ENCODE measurements around the gene MARCHF10. TPM values are rescaled to one million over a fixed set of nuclear protein-coding genes. Genes with fewer than 3 reads are reported as not detected.

The MARCHF10 gene
- polyA plus RNA-seq, 1 donor from 2014 or later: 0.27 TPM

GRCh38 chr17:62666801-62667591 lies 141.1 kb downstream of the MARCHF10 start:
- H3K9ac ChIP-seq (ENCODE audit: low read length): no peak overlapping the region
- H3K27ac ChIP-seq (ENCODE audit: low read length): no peak overlapping the region
- no peaks in the 10 kb centered on the region for H3K36me3 ChIP-seq (ENCODE audit: insufficient read depth, low read length)
- no peak overlapping the region for H3K4me3 ChIP-seq (ENCODE audit: low read length)
- no peak overlapping the region for H3K4me2 ChIP-seq (ENCODE audit: low read length)
- H3K9me3 ChIP-seq (ENCODE audit: low read length): no peaks in the 10 kb centered on the region
- no peak overlapping the region for H2AFZ ChIP-seq (ENCODE audit: low read depth, low read length)
- no peaks in the 10 kb centered on the region for H3K27me3 ChIP-seq (ENCODE audit: insufficient read depth, low read depth, low read length)
- no peaks in the 10 kb centered on the region for H3F3A ChIP-seq (ENCODE audit: insufficient read depth, low read length, poor library complexity, severe bottlenecking)
- TF ChIP-seq, protein P1, sequence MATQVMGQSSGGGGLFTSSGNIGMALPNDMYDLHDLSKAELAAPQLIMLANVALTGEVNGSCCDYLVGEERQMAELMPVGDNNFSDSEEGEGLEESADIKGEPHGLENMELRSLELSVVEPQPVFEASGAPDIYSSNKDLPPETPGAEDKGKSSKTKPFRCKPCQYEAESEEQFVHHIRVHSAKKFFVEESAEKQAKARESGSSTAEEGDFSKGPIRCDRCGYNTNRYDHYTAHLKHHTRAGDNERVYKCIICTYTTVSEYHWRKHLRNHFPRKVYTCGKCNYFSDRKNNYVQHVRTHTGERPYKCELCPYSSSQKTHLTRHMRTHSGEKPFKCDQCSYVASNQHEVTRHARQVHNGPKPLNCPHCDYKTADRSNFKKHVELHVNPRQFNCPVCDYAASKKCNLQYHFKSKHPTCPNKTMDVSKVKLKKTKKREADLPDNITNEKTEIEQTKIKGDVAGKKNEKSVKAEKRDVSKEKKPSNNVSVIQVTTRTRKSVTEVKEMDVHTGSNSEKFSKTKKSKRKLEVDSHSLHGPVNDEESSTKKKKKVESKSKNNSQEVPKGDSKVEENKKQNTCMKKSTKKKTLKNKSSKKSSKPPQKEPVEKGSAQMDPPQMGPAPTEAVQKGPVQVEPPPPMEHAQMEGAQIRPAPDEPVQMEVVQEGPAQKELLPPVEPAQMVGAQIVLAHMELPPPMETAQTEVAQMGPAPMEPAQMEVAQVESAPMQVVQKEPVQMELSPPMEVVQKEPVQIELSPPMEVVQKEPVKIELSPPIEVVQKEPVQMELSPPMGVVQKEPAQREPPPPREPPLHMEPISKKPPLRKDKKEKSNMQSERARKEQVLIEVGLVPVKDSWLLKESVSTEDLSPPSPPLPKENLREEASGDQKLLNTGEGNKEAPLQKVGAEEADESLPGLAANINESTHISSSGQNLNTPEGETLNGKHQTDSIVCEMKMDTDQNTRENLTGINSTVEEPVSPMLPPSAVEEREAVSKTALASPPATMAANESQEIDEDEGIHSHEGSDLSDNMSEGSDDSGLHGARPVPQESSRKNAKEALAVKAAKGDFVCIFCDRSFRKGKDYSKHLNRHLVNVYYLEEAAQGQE (IDR thresholded peaks at IDR 0.05; ENCODE audit: borderline replicate concordance): no peak
- no peak for TF ChIP-seq EZH2 (IDR thresholded peaks at IDR 0.05; ENCODE audit: borderline replicate concordance, insufficient read depth, low read length, poor library complexity, severe bottlenecking)
- TF ChIP-seq TAF1 (IDR thresholded peaks at IDR 0.05; ENCODE audit: low read depth): no peak
- TF ChIP-seq, protein P2, sequence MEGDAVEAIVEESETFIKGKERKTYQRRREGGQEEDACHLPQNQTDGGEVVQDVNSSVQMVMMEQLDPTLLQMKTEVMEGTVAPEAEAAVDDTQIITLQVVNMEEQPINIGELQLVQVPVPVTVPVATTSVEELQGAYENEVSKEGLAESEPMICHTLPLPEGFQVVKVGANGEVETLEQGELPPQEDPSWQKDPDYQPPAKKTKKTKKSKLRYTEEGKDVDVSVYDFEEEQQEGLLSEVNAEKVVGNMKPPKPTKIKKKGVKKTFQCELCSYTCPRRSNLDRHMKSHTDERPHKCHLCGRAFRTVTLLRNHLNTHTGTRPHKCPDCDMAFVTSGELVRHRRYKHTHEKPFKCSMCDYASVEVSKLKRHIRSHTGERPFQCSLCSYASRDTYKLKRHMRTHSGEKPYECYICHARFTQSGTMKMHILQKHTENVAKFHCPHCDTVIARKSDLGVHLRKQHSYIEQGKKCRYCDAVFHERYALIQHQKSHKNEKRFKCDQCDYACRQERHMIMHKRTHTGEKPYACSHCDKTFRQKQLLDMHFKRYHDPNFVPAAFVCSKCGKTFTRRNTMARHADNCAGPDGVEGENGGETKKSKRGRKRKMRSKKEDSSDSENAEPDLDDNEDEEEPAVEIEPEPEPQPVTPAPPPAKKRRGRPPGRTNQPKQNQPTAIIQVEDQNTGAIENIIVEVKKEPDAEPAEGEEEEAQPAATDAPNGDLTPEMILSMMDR (IDR thresholded peaks at IDR 0.05; ENCODE audit: poor library complexity, severe bottlenecking): no peak
- no peak for TF ChIP-seq SMC3 (conservative IDR thresholded peaks at IDR 0.05; ENCODE audit: poor library complexity)
- no peak for TF ChIP-seq EP300 (conservative IDR thresholded peaks at IDR 0.05; ENCODE audit: poor library complexity, severe bottlenecking)
- TF ChIP-seq MXI1 (conservative IDR thresholded peaks at IDR 0.05; ENCODE audit: poor library complexity, severe bottlenecking): no peak
- no peak for TF ChIP-seq POLR2AphosphoS5 (IDR thresholded peaks at IDR 0.05)
- TF ChIP-seq RAD21 (conservative IDR thresholded peaks at IDR 0.05): no peak
- H3K79me2 ChIP-seq (replicated peaks; ENCODE audit: insufficient read depth, low read length): no peaks in the 10 kb centered on the region
- H4K20me1 ChIP-seq (ENCODE audit: insufficient read depth): no peaks in the 10 kb centered on the region
- H3K9me2 ChIP-seq (ENCODE audit: insufficient read depth, low read length): no peaks in the 10 kb centered on the region

GRCh38 chr17:62666061-62666800 lies 141.9 kb downstream of the MARCHF10 start:
- no peak overlapping the region for H2AFZ ChIP-seq (ENCODE audit: low read depth, low read length)
- H3K36me3 ChIP-seq (ENCODE audit: insufficient read depth, low read length): no peaks in the 10 kb centered on the region
- H3K9me3 ChIP-seq (ENCODE audit: low read length): no peaks in the 10 kb centered on the region
- H3K79me2 ChIP-seq (replicated peaks; ENCODE audit: insufficient read depth, low read length): no peaks in the 10 kb centered on the region
- H3K4me2 ChIP-seq (ENCODE audit: low read length): no peak overlapping the region
- no peak for TF ChIP-seq TAF1 (IDR thresholded peaks at IDR 0.05; ENCODE audit: low read depth)
- no peak for TF ChIP-seq RAD21 (conservative IDR thresholded peaks at IDR 0.05)
- no peak for TF ChIP-seq SMC3 (conservative IDR thresholded peaks at IDR 0.05; ENCODE audit: poor library complexity)
- TF ChIP-seq, protein P2 (IDR thresholded peaks at IDR 0.05; ENCODE audit: poor library complexity, severe bottlenecking): no peak
- no peak for TF ChIP-seq EP300 (conservative IDR thresholded peaks at IDR 0.05; ENCODE audit: poor library complexity, severe bottlenecking)
- TF ChIP-seq, protein P1 (IDR thresholded peaks at IDR 0.05; ENCODE audit: borderline replicate concordance): no peak
- no peak for TF ChIP-seq EZH2 (IDR thresholded peaks at IDR 0.05; ENCODE audit: borderline replicate concordance, insufficient read depth, low read length, poor library complexity, severe bottlenecking)
- TF ChIP-seq POLR2AphosphoS5 (IDR thresholded peaks at IDR 0.05): no peak
- no peak for TF ChIP-seq MXI1 (conservative IDR thresholded peaks at IDR 0.05; ENCODE audit: poor library complexity, severe bottlenecking)
- H3F3A ChIP-seq (ENCODE audit: insufficient read depth, low read length, poor library complexity, severe bottlenecking): no peaks in the 10 kb centered on the region
- H3K27ac ChIP-seq (ENCODE audit: low read length): no peak overlapping the region
- no peak overlapping the region for H3K4me3 ChIP-seq (ENCODE audit: low read length)
- no peaks in the 10 kb centered on the region for H3K27me3 ChIP-seq (ENCODE audit: insufficient read depth, low read depth, low read length)
- H3K9ac ChIP-seq (ENCODE audit: low read length): no peak overlapping the region
- H3K9me2 ChIP-seq (ENCODE audit: insufficient read depth, low read length): no peaks in the 10 kb centered on the region
- no peaks in the 10 kb centered on the region for H4K20me1 ChIP-seq (ENCODE audit: insufficient read depth)

All from neural cell (in vitro differentiated cells).